ENCODE data around the gene NSG2.

GRCh38 chr5:174083056-174083827 lies 37.7 kb downstream of the NSG2 start:
- TF ChIP-seq POLR2A (IDR thresholded peaks at IDR 0.05; ENCODE audit: low read length) = no peak
- TF ChIP-seq GATA1 (IDR thresholded peaks at IDR 0.05; ENCODE audit: low read depth, low read length) = no peak

Measured in erythroblast (primary cell).